ENCODE results near the gene ANKRD37.
"Not testable (repeated sequence)": the region's sequence is repeated elsewhere in the genome, so short reads cannot be mapped to it uniquely, and the experiment has no call there.

ANKRD37 gene, protein sequence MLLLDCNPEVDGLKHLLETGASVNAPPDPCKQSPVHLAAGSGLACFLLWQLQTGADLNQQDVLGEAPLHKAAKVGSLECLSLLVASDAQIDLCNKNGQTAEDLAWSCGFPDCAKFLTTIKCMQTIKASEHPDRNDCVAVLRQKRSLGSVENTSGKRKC

DNA sequence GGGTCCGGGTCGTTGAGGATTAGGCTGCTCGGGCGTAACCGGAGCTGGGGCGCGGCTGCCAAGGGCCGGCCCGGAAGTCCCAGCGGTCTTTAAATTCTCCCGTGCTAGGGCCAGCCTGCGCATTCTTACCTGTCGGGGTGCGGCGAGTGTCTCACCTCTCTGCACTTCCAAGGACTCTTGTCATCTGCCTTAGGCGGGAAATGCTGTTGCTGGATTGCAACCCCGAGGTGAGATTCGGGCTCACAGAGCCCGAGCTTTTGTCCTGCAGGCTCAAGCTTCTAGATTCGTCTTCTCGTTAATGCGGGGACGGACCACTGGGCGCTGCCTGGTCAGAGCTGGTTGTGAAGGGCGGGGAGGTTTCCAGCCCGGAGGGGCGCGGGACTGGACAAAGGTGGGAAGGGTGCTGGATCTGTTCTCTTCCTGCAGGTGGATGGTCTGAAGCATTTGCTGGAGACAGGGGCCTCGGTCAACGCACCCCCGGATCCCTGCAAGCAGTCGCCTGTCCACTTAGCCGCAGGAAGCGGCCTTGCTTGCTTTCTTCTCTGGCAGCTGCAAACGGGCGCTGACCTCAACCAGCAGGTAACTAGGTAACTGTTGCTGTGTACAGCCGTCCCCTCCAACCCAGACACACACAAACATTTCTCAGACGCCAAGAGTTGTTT is at the start of gene ANKRD37:
ANKRD37 (plus strand) TSS at position 118 of the 662 bp plus-strand sequence; CDS start at position 201, 83 bp downstream.
- FAIRE-seq = no peak
- DNase-seq (ENCODE audit: extremely low spot score, insufficient read length, low read depth) = no peak

DNA sequence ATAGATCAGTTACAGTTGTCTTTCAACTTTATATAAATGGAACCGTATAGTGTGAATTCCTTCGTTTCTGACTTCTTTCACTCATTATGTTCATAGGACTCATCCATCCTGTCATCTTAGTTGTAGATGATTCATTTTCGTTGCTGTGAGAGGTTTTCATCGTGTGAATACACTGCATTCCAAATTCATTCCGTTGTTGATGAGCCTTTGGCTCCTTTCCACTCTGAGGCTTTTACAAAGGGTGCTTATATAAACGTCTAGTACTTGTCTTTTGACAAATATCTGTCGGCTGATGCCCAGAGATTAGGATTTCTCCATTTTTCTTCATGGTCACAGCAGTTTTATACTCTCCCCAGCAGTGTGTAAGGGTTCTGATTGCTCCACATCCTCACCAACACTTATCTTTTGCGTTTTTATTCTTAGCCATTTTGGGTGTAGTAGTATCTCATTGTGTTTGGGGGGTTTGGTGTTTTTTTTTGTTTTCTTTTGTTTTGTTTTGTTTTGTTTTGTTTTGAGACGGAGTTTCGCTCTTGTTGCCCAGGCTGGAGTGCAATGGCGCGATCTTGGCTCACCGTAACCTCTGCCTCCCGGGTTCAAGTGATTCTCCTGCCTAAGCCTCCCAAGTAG is 49.6 kb upstream of the ANKRD37 start:
- DNase-seq (ENCODE audit: extremely low spot score, insufficient read length, low read depth) = no peak
- no peak for FAIRE-seq

DNA sequence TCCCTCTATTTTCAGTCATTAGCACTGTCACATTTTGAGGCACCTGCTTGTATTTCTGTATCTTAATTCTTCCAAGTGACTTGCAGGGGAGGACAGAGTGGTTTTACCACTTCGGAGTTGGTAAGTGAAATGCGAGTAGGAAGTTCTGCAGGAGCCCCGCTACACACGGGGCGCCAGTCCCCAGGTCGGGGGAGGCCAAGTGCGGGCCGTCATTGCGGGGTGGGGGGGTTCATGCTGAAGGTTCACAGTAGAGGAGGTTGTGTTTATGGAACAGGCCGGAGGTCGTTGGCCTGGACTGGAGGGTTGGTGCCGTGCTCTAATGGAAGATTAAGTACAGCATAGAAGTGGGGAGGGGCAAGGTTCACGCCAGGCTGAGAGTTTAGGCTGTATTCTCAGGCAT is 45.0 kb upstream of the ANKRD37 start:
- FAIRE-seq (no peak), DNase-seq (ENCODE audit: extremely low spot score, insufficient read length, low read depth) (no peak)

DNA sequence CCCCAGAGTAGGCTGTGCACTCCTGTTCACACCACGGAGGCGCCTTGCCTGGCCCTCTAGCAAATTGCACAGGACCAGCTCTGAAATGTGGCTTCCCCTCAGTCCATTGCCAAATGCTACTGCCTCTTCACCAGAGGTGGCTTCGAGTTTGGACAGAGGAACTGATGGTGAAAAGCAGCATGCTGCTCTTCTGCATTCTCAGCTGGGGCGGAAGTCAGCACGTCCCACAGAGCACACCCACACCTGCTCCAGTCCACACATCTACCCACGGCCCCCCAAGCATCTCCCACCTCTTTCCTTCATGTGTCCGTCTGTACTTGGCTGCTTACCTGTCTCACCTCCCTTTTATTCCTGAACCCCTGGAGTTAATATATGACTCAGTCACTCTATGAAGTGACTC is 44.4 kb upstream of the ANKRD37 start:
- FAIRE-seq (no peak), DNase-seq (ENCODE audit: extremely low spot score, insufficient read length, low read depth) (no peak)

DNA sequence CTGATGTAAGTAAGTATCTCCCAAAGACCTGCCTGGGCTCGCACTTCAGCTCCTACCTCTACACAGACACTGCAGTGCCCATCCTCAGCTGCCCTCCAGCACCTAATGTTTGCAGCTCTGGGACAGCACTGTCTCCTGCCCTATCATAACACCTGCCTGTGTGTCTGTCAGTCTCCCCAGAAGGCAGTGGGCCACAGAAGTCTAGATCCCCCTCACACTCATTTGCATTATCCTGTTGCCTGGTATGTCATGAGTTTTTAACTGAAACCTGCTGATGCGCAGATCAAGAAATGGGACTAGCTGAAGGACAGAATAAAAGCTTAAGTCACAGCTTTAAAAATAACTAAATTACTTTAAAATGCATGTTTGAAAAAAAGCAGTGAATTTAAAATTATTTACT is 43.9 kb upstream of the ANKRD37 start:
- DNase-seq (ENCODE audit: extremely low spot score, insufficient read length, low read depth) (no peak), FAIRE-seq (no peak)

DNA sequence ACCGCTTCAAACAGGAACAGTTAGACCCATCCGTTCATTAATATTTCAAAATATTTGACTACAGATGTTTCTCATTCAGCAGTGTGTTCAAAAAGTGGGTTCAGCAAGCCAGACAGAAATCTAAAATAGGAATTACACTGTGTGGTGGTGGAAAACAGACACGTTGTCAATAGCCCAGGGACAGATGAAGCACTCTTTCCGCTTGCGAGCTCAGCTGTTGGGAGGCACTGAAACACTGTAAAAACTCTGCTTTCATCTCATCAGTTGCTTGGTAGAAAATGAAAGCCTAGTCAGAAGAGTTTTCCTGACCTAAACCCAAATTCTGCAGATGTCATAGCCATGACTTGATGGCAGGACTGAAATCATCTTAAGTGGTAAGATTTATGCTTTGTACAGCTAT is 39.4 kb upstream of the ANKRD37 start:
- DNase-seq (ENCODE audit: extremely low spot score, insufficient read length, low read depth) (no peak), FAIRE-seq (no peak)

DNA sequence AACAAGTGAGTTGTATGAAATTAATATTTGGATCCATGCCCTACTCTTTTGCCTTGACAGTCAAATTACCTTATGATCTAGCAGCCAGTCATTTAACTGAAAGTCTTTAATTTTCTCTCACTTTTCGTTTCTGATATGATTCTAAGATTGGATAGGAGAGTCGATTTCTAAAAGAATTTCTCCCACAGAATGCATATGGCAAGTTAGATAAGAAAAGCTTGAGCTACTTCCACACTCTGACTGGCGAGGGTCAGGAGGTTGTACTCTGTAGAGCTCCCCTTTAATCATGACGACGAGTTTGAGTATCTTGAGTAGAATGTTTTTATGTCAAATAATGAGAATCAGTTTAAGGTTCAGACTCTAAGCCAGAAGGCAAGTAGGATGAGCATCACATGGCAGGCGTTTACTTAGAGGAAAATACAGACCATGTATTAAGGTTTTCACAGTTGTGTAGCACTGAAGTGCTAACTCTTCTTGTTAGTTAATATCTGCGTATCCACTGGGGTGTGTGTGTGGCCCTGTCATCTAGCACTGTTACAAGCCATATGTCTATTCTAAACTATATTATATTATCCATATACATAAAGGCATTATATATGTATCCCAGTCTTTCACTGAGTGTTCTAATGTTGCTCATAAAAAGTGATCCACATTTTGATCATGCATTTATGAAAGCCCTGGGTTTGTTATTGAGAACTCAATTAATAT is 38.8 kb upstream of the ANKRD37 start:
- DNase-seq (ENCODE audit: extremely low spot score, insufficient read length, low read depth) (no peak), FAIRE-seq (no peak)

DNA sequence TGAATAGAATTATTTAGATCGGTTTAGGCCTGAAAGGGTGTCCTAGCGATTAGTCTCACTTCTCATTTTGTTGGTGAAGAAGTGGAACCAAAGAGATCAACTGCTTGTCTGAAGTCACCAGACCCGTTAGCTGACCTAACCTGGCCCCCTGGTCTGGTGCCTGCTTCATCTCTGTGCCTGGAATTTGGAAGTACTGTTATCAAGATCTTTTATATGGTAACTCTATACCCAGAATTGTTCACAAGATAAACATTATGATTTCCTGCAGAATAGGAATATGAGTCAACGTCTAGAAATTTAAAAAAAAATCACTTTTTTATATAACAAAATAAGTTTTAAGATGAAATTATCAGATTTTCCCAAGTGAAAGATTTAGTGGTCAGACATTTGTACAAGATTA is 38.1 kb upstream of the ANKRD37 start:
- no peak for DNase-seq (ENCODE audit: extremely low spot score, insufficient read length, low read depth)
- no peak for FAIRE-seq

DNA sequence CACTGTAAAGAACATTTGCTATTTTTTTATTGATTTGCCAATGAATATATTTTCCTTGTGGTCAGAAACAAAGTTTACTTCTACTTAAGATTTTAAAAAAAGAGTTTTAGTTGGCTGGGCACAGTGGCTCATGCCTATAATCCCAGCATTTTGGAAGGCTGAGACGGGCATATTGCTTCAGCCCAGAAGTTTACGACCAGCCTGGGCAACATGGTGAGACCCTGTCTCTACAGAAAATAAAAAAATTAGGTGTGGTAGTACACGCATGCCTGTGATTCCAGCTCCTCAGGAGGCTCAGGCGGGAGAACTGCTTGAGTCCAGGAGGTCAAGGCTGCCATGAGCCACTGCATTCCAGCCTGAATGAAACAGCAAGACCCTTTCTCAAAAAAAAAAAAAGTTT is 37.7 kb upstream of the ANKRD37 start:
- DNase-seq (ENCODE audit: extremely low spot score, insufficient read length, low read depth) = no peak

DNA sequence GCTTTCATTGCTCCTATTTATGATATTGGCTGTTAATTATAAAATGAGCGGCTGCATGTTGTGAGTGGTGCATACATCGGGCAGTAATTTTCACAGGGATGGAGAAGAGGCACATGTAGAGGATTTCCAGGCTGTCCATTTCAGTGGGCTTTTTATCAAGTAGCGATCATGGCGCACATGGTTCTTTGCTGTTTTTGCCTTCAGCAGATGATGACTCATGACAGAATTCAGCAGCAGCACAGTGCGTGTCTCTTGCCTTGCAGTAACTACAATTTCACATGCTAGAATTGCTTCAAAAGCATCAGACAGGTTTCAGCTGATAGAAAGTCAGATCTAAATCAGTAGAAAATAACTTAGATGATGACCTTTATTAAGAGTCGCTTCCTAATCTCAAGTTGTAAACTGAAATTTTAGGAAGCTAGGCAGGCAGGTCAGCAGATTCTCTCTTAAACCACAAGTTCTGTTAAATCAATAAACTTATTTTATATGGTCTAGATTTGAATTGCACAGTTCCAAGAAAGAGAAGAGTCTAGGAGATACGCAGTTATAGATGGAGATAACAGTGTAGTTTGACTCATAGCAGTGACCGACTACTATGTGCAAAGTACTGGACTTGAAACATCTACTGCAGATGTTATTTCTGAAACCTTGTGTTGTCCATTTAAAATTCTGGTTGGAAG is 36.7 kb upstream of the ANKRD37 start:
- FAIRE-seq = no peak
- no peak for DNase-seq (ENCODE audit: extremely low spot score, insufficient read length, low read depth)

More for the DNA sequence above, 37.7 kb upstream of the ANKRD37 start:
- FAIRE-seq = no peak

DNA sequence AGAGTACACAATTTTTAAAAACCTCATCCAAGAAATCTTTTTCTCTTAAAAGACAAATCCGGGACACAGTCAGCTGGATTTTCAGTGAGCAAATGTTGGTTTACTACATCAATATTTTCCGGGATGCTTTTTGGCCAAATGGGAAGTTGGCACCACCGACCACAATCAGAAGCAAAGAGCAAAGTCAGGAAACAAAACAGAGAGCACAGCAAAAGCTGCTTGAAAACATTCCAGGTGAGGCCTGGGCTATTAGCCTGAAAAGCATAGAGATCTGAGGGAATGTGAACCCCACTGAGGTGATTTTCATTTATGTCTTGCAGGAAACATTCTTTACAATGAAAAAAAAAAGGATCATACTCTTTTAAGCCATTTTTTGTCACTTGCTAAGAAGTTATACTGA is 34.8 kb upstream of the ANKRD37 start:
- FAIRE-seq (no peak), DNase-seq (ENCODE audit: extremely low spot score, insufficient read length, low read depth) (no peak)

DNA sequence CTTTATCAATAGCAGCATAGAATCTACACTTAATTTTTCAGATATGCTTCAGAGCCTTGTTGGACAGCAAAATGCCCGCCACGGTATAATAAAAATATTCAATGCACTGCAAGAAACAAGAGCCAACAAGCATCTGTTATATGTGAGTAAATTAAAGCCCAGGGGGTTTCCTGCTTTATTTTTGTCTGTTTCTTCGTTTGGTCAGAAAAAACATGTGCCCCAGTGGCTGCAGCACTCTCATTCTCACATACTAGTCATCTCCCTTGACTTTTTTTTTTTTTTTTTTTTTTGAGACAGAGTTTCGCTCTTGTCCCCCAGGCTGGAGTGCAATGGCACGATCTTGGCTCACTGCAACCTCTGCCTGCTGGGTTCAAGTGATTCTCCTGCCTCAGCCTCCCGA is 34.1 kb upstream of the ANKRD37 start:
- FAIRE-seq; DNase-seq (ENCODE audit: extremely low spot score, insufficient read length, low read depth): not testable (repeated sequence)

DNA sequence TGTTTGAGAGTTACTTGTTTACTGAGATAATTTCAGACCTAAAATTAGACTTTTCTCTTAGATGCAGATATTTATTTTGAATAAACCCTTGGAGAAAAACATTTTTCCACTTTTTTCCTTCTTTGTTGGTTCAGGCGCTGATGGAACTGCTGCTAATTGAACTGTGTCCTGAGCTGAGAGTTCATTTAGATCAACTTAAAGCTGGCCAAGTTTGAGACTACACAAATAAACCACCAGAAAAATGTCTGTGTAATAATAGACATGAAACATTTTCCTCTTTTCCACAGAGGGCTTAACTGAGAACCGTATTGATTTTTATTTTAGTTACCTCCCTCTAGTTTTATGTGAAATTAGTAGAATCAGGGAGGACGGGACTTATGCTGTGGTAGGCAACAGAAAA is 33.4 kb upstream of the ANKRD37 start:
- FAIRE-seq = no peak
- DNase-seq (ENCODE audit: extremely low spot score, insufficient read length, low read depth) = no peak

DNA sequence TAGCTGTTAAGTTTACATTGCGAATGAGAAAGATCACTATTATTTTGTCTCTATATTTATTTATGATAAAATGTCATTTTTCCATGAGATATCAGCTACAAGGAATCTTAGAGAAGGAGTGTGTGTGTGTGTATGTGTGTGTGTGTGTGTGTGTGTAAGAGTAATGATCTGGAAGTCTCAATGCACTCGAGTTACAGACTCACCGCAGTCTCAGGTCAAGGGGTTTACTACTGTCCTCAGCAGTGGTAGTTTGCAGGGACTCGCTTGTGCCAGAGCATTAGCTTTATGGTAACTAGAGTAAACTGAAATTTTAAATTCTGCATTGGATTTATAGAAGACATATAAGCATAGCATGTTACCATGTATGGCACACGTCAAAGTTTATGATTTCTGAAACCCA is 31.8 kb upstream of the ANKRD37 start:
- no peak for DNase-seq (ENCODE audit: extremely low spot score, insufficient read length, low read depth)
- FAIRE-seq = no peak

DNA sequence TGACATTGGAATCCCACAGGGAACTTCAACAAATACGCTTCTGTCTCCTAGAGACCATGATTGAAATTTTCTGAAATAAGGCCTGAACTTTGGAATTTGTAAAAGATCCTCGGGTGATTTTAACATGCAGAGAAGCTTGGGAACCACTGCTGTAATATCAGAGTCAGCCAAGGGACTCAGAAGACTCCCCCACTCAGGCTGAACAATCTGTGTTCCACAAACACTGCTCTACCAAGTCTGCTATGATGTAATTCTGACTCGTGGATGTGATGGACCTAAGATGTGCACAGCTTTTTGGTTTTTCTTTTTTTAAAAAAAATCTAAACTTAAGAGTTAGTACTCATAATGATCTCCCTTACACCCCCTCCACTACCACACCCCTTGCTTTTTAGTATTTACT is 26.9 kb upstream of the ANKRD37 start:
- DNase-seq (ENCODE audit: extremely low spot score, insufficient read length, low read depth) (no peak), FAIRE-seq (no peak)

DNA sequence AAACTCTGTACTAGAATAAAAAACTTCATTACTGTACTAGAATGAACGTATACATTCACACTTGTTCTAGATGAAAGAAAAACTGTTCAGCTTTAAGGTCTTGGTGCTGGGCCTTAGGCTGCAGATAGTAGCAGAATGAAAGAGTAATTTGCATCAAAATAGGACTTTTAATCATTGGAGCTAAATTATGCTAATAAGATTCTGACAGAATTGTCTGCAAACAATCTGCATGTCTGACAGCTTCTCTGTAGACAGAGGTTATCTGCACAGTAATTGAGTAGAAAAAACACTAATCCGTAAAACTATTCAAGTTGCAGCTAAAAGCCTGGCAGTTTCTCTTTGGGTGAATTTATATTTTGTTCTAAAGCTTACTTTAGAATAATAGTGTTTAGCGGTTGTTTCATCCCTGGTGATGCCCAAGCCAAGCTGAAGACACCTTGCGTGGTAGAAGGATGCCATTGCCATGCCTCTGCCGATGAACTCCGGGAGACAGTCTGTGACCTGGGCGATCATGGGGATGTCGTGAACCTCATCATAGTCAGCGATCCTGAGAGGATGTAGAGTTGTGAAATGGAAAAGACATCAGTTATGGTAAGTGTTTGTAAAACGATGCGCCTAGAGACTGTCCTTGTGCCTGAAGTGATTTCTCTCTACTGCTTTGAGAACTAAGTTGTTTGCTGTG is 26.2 kb upstream of the ANKRD37 start:
- FAIRE-seq (no peak), DNase-seq (ENCODE audit: extremely low spot score, insufficient read length, low read depth) (no peak)

DNA sequence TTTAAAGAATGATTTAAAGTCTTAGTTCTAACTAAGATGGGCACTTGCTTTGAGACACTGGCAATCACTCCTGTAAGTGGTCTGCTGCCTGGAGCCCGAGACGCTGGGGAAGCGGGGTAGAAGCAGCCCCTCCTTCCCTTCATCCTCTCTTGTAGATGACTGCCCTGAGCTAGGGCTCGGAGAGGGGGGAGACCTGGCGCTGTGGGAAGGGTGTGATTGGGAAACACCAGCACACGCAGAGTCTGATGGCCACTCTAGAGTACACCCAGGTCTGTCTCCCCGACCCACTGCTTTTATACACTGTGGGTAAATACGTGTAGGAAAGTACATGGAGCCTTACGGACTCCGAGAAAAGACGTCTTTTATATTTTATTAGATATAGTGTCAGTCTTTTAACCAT is 24.9 kb upstream of the ANKRD37 start:
- no peak for DNase-seq (ENCODE audit: extremely low spot score, insufficient read length, low read depth)
- no peak for FAIRE-seq

DNA sequence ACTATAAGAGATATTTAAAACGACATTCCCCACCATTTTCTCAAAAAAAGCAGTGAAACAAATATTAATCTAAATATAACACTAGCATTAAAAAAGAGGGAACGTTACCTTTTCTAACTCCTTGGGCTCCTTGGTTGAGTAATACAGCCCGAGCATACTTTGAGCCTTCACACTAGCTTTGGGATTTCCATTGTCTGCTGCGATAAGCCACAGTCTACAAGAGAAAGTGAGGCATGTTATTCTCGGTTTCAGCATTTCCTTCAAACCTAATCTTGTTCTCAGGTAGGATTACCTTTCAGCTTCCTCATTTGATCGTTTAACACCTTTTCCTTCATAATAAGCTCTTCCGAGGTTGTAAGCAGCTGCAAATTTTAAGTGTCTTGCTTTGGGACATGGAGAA is 22.6 kb upstream of the ANKRD37 start:
- no peak for DNase-seq (ENCODE audit: extremely low spot score, insufficient read length, low read depth)
- no peak for FAIRE-seq

DNA sequence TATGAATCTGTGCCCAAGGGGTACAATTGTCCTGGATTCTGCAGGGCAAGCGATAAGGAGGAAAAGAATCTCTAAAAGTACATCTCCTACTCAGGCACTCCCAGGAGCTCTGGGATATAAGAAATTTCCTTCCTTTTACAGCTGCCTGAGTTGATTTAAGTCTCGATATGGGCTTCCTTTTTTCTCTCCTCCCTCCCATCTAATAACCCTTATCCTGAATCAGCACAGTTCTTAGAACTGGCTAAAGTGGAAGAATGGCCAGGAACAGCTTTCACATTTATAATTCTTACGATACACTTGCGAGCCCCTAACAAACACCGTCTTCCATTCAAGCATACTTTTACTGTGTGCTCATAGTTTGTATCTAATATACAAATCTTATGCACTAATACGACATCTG is 22.1 kb upstream of the ANKRD37 start:
- DNase-seq (ENCODE audit: extremely low spot score, insufficient read length, low read depth) = no peak
- FAIRE-seq = no peak

DNA sequence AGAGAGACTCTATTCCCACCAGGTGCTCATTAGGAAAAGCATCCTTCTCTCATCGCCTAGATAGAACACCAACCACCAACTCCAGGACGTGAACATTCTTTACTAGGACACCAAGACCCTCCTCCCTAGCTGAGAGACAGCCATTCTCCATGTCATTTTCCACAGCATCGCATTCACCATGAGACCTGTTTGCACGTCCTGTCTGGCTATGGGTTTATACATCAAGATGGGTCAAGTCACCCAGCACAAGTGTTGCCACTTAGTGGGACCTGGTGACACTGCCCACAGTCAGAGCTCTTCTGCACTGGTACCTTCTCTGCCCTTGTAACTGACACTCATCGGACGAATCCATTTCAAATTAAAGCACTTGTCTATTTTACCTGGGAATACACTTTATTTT is 18.4 kb upstream of the ANKRD37 start:
- no peak for DNase-seq (ENCODE audit: extremely low spot score, insufficient read length, low read depth)
- no peak for FAIRE-seq
